GM19324 (cell line): ENCODE measurements around the gene HAO2.

ENCODE experiments used
- ATAC-seq: cut with Tn5 transposase; IDR thresholded peaks from one replicate; pipeline ENCODE4 v1.9.1; 2021; ENCODE audit warnings: mild to moderate bottlenecking, moderate library complexity; ENCODE audit not compliant: unreplicated experiment, low FRiP score

Gene HAO2

GRCh38 chr1:119428991-119429390 is 60.4 kb downstream of the HAO2 start:
- ATAC-seq: no peak

- ATAC-seq: no peak
These were observed 61.1 kb downstream of the HAO2 start for GRCh38 chr1:119429687-119430086.

- no peak for ATAC-seq
These were observed 61.9 kb downstream of the HAO2 start for GRCh38 chr1:119430486-119430885.

- no peak for ATAC-seq
These were observed 63.3 kb downstream of the HAO2 start for GRCh38 chr1:119431836-119432235.

- ATAC-seq: no peak
These were observed 66.5 kb downstream of the HAO2 start for GRCh38 chr1:119435052-119435451.

GRCh38 chr1:119438761-119439160 is 70.2 kb downstream of the HAO2 start:
- no peak for ATAC-seq

- ATAC-seq: no peak
These were observed 72.2 kb downstream of the HAO2 start for GRCh38 chr1:119440721-119441307.

GRCh38 chr1:119442756-119443155 is 74.2 kb downstream of the HAO2 start:
- ATAC-seq: no peak
